Measurements from ENCODE around the gene RNF114. TPM values are rescaled to one million over a fixed set of nuclear protein-coding genes. Genes with fewer than 3 reads are reported as not detected.
A peak's percentile ranks its signal among the peaks of the same experiment; 100 is the strongest.

Gene RNF114
- polyA plus RNA-seq, 1 donor (not counting 4 experiments of a cell fraction or from before 2014, with no cell fraction given): 58.4 TPM

DNA sequence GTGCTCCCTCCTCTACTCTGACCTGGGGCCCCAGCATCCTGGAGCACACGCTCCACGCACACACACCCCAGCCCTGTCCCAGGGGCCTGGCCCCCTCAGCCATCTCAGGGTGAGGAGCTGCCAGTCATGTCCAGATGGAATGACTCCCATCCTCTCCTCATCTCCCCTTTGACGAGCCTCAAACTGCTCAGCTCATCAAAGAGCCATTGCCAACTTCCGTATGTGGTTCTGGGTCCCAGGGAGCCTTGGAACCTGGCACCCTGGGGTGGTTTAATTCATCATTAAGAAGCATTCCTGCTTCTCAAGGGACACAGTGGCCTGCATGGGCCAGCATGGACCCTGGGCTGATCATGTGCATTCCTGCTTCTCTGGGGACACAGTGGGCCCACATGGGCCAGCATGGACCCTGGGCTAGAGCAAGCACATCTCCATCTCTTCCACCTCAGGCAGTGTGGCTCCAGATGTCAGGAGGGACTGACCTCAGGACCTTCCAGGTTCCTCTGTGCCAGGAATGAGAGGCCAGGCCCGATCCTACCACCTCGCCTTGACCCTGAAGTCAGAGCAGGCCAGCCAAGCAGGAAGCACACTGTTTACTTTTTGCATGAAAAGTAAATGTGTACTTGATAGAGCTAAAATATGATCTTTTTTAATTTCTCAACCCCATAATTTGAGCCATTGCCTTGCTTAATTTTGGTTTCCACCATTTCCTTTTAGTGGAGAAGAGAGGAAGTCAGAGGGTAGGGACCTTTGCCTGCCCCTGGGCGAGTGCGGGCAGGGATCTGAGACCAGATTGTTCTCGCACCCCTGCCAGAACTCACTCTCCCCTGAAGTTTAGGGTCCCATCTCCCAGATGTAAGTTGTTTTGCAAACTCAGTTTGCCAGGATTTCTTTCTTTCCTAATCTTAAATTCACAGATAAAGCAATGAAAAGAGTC, 46.9 kb upstream of the RNF114 start:
- Histone ChIP-seq H3K9me3 (ENCODE audit: control insufficient read depth, low read depth, low read length) (no peaks in the 10 kb centered on the region), H3K9ac (ENCODE audit: control insufficient read depth, extremely low read depth, insufficient read depth, low read length) (no peak overlapping the region), H3K36me3 (ENCODE audit: control insufficient read depth in 2 of 2, extremely low read depth in 1 of 2, insufficient read depth in 2 of 2, low read length in 2 of 2) (peaks cover 6 to 8% of the 10 kb centered on the region in 2 experiments), H3K27me3 (ENCODE audit: control insufficient read depth, extremely low read depth, insufficient read depth, low read length) (no peaks in the 10 kb centered on the region), H2AFZ (ENCODE audit: control insufficient read depth, low read length) (no peak overlapping the region), H3K9me1 (ENCODE audit: control insufficient read depth, extremely low read depth, insufficient read depth, low read length) (no peaks in the 10 kb centered on the region), H3K79me2 (ENCODE audit: control insufficient read depth, insufficient read depth, low read length) (no peaks in the 10 kb centered on the region), H3K27ac (ENCODE audit: control insufficient read depth, insufficient read depth, low read length) (no peak overlapping the region), H3K4me2 (ENCODE audit: control insufficient read depth, extremely low read depth, insufficient read depth, low read depth, low read length) (no peak overlapping the region), H3K4me1 (ENCODE audit: control insufficient read depth, extremely low read depth, insufficient read depth, low read length) (no peaks in the 10 kb centered on the region), H4K20me1 (ENCODE audit: control insufficient read depth, extremely low read depth, insufficient read depth, low read length) (no peaks in the 10 kb centered on the region), H3K4me3 (ENCODE audit: control insufficient read depth in 2 of 3, extremely low read depth in 1 of 3, insufficient read depth in 2 of 3, low read depth in 1 of 3, low read length in 3 of 3) (no peak overlapping the region)
- no peak for DNase-seq (ENCODE audit: low read depth, low spot score)
- dilution Hi-C loops (cut with MboI; ENCODE audit: extremely low pct_ligation_motif_present, low sequenced_read_pairs): no loop called here
- FAIRE-seq: no peak
- TF ChIP-seq, protein P1, sequence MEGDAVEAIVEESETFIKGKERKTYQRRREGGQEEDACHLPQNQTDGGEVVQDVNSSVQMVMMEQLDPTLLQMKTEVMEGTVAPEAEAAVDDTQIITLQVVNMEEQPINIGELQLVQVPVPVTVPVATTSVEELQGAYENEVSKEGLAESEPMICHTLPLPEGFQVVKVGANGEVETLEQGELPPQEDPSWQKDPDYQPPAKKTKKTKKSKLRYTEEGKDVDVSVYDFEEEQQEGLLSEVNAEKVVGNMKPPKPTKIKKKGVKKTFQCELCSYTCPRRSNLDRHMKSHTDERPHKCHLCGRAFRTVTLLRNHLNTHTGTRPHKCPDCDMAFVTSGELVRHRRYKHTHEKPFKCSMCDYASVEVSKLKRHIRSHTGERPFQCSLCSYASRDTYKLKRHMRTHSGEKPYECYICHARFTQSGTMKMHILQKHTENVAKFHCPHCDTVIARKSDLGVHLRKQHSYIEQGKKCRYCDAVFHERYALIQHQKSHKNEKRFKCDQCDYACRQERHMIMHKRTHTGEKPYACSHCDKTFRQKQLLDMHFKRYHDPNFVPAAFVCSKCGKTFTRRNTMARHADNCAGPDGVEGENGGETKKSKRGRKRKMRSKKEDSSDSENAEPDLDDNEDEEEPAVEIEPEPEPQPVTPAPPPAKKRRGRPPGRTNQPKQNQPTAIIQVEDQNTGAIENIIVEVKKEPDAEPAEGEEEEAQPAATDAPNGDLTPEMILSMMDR (optimal IDR thresholded peaks at IDR 0.05 in 1 of 3, IDR thresholded peaks at IDR 0.05 in 1 of 3, conservative IDR thresholded peaks at IDR 0.05 in 1 of 3; ENCODE audit: extremely low read depth in 1 of 3, insufficient read depth in 2 of 3, low read length in 3 of 3): no peak
- no peak for TF ChIP-seq EZH2 (IDR thresholded peaks at IDR 0.05; ENCODE audit: low read length)

GRCh38 chr20:49889935-49890333, 46.3 kb upstream of the RNF114 start:
- H2AFZ ChIP-seq (ENCODE audit: control insufficient read depth, low read length): no peak overlapping the region
- no peak overlapping the region for H3K4me2 ChIP-seq (ENCODE audit: control insufficient read depth, extremely low read depth, insufficient read depth, low read depth, low read length)
- H3K27me3 ChIP-seq (ENCODE audit: control insufficient read depth, extremely low read depth, insufficient read depth, low read length): no peaks in the 10 kb centered on the region
- no peaks in the 10 kb centered on the region for H3K79me2 ChIP-seq (ENCODE audit: control insufficient read depth, insufficient read depth, low read length)
- no peak overlapping the region for H3K27ac ChIP-seq (ENCODE audit: control insufficient read depth, insufficient read depth, low read length)
- dilution Hi-C loops (cut with MboI; ENCODE audit: extremely low pct_ligation_motif_present, low sequenced_read_pairs): no loop called here
- no peaks in the 10 kb centered on the region for H3K4me1 ChIP-seq (ENCODE audit: control insufficient read depth, extremely low read depth, insufficient read depth, low read length)
- H3K4me3 ChIP-seq (ENCODE audit: control insufficient read depth in 2 of 3, extremely low read depth in 1 of 3, insufficient read depth in 2 of 3, low read depth in 1 of 3, low read length in 3 of 3): no peak overlapping the region
- H3K9me1 ChIP-seq (ENCODE audit: control insufficient read depth, extremely low read depth, insufficient read depth, low read length): no peaks in the 10 kb centered on the region
- H3K9ac ChIP-seq (ENCODE audit: control insufficient read depth, extremely low read depth, insufficient read depth, low read length): no peak overlapping the region
- H3K36me3 ChIP-seq (ENCODE audit: control insufficient read depth in 2 of 2, extremely low read depth in 1 of 2, insufficient read depth in 2 of 2, low read length in 2 of 2): peaks cover 6 to 7% of the 10 kb centered on the region in 2 experiments
- DNase-seq (ENCODE audit: low read depth, low spot score): no peak
- no peaks in the 10 kb centered on the region for H3K9me3 ChIP-seq (ENCODE audit: control insufficient read depth, low read depth, low read length)
- no peaks in the 10 kb centered on the region for H4K20me1 ChIP-seq (ENCODE audit: control insufficient read depth, extremely low read depth, insufficient read depth, low read length)
- TF ChIP-seq, protein P1 (optimal IDR thresholded peaks at IDR 0.05 in 1 of 3, IDR thresholded peaks at IDR 0.05 in 1 of 3, conservative IDR thresholded peaks at IDR 0.05 in 1 of 3; ENCODE audit: extremely low read depth in 1 of 3, insufficient read depth in 2 of 3, low read length in 3 of 3): peak; percentile 59 to 81 (median 80)
- no peak for TF ChIP-seq EZH2 (IDR thresholded peaks at IDR 0.05; ENCODE audit: low read length)
- no peak for FAIRE-seq
